Effector memory CD4-positive, alpha-beta T cell (primary cell): ENCODE measurements around the gene CEACAM19.
"Not testable (repeated sequence)": the region's sequence is repeated elsewhere in the genome, so short reads cannot be mapped to it uniquely, and the experiment has no call there.

Experiments
- DNase-seq, 3 donors: peaks; one replicate each; pipeline ENCODE4 v3.0.0-alpha.2; 2020
- H3K27ac ChIP-seq: 2 replicates; pipeline ENCODE4 v1.7.0; 2013; ENCODE audit warnings: mild to moderate bottlenecking, low read length, moderate library complexity; ENCODE audit not compliant: insufficient read depth, poor library complexity, severe bottlenecking
- H3K27me3 ChIP-seq: replicated peaks from 2 replicates; pipeline ENCODE4 v1.7.0; 2013; ENCODE audit warnings: mild to moderate bottlenecking, low read length; ENCODE audit not compliant: insufficient read depth, control insufficient read depth, poor library complexity, severe bottlenecking
- H3K36me3 ChIP-seq: 2 replicates; pipeline ENCODE4 v1.7.0; 2013; ENCODE audit warnings: mild to moderate bottlenecking, low read length, moderate library complexity; ENCODE audit not compliant: control insufficient read depth, insufficient read depth
- H3K4me1 ChIP-seq: 2 replicates; pipeline ENCODE4 v1.7.0; 2013; ENCODE audit warnings: low read length, mild to moderate bottlenecking; ENCODE audit not compliant: control insufficient read depth, insufficient read depth, poor library complexity, severe bottlenecking
- H3K4me3 ChIP-seq: 2 replicates; pipeline ENCODE4 v1.7.0; 2013; ENCODE audit warnings: low read length, low read depth, mild to moderate bottlenecking; ENCODE audit not compliant: insufficient read depth, poor library complexity, severe bottlenecking
- H3K9me3 ChIP-seq: 2 replicates; pipeline ENCODE4 v1.7.0; 2013; ENCODE audit warnings: mild to moderate bottlenecking, low read length, moderate library complexity; ENCODE audit not compliant: control insufficient read depth

CEACAM19 gene

DNA sequence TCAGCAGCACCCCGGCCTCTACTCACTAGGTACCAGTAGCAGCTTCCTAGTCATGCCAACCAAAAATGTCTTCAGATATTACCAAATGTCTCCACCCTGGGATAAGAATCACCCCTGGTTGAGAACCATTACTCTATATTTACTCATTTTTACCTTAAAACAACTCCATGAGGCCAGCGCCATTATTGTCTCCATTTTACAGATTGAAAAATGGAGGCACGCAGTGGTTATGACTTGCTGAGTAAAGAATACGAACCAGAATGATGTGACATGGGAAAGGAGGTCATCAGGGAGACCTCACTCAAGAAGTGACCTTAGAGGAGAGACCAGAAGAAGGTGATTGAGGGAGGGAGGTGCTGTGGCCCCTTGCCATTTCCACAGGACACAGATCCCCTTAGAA, 2.2 kb downstream of the CEACAM19 start:
- H3K27ac ChIP-seq: no peak overlapping the region
- no peaks in the 10 kb centered on the region for H3K4me1 ChIP-seq
- H3K9me3 ChIP-seq: no peaks in the 10 kb centered on the region
- no peaks in the 10 kb centered on the region for H3K36me3 ChIP-seq
- no peak overlapping the region for H3K4me3 ChIP-seq
- H3K27me3 ChIP-seq: no peaks in the 10 kb centered on the region
- no peak for DNase-seq

DNA sequence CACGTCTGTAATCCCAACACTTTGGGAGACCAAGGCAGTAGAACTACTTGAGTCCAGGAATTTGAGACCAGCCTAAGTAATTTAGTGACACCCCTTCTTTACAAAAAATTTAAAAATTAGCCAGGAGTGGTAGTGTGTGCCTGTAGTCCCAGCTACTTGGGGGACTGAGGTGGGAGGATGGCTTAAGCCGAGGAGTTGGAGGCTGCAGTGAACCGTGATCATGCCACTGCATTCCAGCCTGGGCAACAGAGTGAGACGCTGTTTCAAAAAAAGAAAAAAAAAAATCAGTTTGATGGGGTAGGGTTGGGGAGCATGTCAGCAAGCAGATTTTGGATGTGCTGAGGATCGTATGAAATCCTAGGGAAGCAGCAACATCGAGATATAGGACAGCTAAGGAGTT, 4.2 kb downstream of the CEACAM19 start:
- Histone ChIP-seq H3K27me3 (no peaks in the 10 kb centered on the region), H3K9me3 (no peaks in the 10 kb centered on the region), H3K36me3 (no peaks in the 10 kb centered on the region), H3K4me3 (no peak overlapping the region), H3K4me1 (no peaks in the 10 kb centered on the region), H3K27ac (no peak overlapping the region)
- no peak for DNase-seq

DNA sequence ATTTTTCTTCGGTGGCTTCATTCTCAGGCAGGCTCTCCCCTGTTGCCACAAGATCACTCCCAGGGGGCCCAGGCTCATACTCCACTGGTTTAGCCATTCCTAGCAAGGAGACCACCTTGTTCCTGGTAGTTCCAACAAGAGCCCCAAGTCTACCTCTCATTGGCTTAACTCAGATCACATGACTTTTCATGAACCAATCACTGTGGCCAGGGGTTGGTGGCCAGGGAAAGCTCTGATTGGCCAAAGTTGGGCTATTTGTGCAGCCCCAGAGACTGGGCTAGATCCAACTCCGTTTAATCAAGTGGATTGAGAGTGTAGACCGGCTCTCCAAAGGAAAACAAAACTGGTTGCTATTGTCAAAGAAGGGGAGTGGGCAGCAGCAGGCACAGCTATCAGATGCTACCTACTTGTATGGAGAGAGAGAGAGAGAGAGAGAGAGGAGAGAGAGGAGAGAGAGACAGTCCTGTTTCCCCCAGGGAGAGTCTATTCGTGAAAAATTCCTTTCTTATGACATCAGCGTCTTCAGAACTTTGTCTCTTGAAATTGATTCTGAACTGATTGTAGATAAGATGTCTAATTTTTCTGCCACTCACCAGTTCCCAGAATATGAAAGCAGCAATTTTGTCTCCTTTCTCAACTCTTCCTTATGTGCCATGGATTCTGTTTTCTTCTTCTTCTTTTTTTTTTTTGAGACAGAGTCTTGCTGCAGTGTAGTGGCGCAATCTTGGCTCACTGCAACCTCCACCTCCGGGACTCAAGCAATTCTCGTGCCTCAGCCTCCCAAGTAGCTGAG, 5.9 kb downstream of the CEACAM19 start:
- H3K27me3 ChIP-seq: no peaks in the 10 kb centered on the region
- H3K27ac ChIP-seq: no peak overlapping the region
- H3K4me1 ChIP-seq: no peaks in the 10 kb centered on the region
- H3K4me3 ChIP-seq: no peak overlapping the region
- H3K36me3 ChIP-seq: no peaks in the 10 kb centered on the region
- H3K9me3 ChIP-seq: no peaks in the 10 kb centered on the region
- DNase-seq: no peak

DNA sequence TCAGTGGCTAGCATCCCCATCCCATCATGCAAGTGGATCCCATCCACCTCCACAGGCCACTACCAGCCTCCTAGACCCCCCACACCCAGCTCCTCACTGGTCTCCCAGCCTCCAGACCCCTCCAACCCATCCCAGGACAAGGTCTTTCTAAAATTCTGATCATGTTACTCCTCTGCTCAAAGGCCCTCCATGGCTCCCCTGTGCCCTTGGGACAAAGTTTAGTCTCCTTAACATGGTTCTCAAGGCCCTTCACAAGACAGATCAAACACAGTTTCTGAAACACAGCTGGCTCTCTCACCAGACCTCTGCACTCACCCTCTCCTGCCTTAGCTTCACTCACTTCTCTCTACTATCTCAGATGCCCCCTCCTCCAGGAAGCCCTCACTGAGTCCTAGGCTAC, 9.3 kb downstream of the CEACAM19 start:
- Histone ChIP-seq H3K4me3 (no peak overlapping the region), H3K27ac (no peak overlapping the region), H3K27me3 (no peaks in the 10 kb centered on the region), H3K9me3 (no peaks in the 10 kb centered on the region), H3K4me1 (no peaks in the 10 kb centered on the region), H3K36me3 (no peaks in the 10 kb centered on the region)
- DNase-seq: no peak

DNA sequence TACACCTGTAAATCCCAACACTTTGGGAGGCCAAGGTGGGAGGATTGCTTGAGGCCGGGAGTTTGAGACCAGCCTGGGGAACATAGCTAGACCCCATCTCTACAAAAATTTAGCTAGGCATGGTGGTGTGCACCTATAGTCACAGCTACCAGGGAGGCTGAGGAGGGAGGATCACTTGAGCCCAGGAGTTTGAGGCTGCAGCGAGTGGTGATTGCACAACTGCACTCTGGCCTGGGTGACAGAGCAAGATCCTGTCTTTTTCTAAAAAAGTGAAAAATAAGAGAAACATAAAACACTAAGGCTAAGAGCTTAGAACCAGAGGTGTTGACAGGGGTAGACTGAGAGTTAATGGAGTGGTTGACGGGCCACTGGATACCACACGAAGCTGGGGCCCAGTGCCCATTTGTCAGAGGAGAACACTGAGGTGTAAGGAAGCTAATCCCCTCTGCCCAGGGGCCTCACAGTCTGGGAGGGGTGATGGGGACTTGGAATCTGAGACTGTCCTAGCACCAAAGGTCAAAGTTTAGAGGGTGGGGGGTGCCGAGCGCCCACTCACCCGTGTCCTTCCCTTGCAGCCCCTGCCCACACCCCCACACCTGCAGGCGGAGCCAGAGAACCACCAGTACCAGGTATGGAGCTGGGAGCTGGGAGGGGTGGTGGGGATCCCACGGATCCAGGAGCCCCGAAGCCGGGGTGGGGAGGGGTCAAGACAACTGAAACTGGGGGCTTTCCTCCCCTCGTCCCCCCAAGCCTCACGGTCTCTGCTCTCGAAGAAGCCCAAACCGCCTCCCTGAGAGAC, 10.9 kb downstream of the CEACAM19 start:
- Histone ChIP-seq H3K36me3 (no peaks in the 10 kb centered on the region), H3K4me1 (no peaks in the 10 kb centered on the region), H3K27me3 (no peaks in the 10 kb centered on the region), H3K9me3 (no peaks in the 10 kb centered on the region), H3K27ac (no peak overlapping the region), H3K4me3 (no peak overlapping the region)
- no peak for DNase-seq

DNA sequence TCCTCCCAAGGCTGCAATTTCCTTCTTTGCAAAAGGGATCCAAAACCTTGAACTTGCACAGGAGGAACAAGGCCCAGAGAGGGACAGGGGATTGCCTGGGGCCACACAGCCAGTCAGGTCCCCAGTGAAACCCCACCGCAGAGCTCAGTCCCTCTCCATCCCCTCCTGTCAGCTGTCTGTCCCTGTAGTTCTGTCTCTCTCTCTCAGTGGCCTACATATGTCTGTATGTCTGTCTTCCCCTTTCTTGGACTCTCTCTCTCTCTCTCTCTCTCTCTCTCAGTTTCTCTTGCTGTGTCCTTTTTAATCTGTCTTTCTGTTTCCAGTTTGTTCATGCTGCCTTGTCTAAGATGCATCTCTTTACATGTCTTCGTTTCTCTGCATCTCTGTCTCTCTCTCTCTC, 11.5 kb downstream of the CEACAM19 start:
- Histone ChIP-seq H3K36me3 (no peaks in the 10 kb centered on the region), H3K27ac (no peak overlapping the region), H3K27me3 (no peaks in the 10 kb centered on the region), H3K4me3 (no peak overlapping the region), H3K9me3 (no peaks in the 10 kb centered on the region), H3K4me1 (no peaks in the 10 kb centered on the region)
- DNase-seq: no peak

DNA sequence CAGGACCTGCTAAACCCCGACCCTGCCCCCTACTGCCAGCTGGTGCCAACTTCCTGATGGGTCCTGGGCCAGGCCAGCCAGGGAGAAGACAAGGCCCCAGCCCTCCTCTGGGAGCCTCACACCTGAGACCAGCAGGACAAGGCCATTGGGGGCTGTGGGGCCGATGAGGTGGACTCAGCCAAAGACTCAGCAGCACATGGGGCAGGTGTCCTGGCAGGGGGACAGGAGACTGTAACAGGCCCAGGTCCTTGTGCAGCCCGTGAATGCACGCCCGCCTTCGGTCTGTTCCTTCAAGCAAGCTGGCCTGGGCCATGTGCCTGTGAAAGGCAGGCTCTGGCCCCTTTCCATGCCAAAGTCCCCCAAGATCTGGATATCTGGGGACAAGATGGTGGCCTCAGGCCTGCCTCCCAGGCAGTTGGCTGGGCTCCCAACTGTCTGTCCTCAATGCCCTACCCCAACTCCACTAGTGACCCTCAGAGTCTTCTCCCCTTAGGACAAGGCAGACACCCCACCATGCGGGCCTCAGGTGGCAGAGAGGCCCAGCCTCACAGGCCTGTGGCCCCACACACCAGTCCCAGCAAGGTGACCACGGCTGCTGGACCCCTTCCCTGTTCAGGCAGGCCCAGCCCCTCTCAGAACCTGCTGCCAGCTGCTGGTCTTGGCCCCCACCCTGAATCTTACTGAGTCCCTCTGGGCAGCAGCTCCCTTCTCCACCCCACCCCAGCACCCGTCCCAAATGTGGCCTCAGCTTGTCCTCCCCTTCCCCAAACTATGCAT, 12.3 kb downstream of the CEACAM19 start:
- Histone ChIP-seq H3K4me1 (no peaks in the 10 kb centered on the region), H3K27me3 (no peaks in the 10 kb centered on the region), H3K36me3 (no peaks in the 10 kb centered on the region), H3K9me3 (no peaks in the 10 kb centered on the region), H3K27ac (no peak overlapping the region), H3K4me3 (no peak overlapping the region)
- DNase-seq: no peak

DNA sequence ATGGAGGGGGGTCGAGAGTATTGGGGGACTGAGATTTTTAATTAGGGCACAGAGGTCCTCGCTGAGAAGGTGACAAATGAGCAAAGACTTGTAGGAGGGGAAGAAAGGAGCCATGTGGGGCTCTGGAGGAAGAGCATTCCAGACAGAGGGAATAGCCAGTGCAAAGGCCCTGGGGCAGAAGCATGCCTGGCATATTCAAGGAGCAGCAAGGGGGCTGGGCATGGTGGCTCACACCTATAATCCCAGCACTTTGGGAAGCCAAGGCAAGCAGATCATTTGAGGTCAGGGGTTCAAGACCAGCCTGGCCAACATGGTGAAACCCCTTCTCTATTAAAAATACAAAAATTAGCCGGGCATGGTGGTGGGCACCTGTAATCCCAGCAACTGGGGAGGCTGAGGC, 13.1 kb downstream of the CEACAM19 start:
- DNase-seq, H3K9me3 ChIP-seq, H3K27me3 ChIP-seq, H3K4me3 ChIP-seq, H3K4me1 ChIP-seq, H3K36me3 ChIP-seq, H3K27ac ChIP-seq: not testable (repeated sequence)

DNA sequence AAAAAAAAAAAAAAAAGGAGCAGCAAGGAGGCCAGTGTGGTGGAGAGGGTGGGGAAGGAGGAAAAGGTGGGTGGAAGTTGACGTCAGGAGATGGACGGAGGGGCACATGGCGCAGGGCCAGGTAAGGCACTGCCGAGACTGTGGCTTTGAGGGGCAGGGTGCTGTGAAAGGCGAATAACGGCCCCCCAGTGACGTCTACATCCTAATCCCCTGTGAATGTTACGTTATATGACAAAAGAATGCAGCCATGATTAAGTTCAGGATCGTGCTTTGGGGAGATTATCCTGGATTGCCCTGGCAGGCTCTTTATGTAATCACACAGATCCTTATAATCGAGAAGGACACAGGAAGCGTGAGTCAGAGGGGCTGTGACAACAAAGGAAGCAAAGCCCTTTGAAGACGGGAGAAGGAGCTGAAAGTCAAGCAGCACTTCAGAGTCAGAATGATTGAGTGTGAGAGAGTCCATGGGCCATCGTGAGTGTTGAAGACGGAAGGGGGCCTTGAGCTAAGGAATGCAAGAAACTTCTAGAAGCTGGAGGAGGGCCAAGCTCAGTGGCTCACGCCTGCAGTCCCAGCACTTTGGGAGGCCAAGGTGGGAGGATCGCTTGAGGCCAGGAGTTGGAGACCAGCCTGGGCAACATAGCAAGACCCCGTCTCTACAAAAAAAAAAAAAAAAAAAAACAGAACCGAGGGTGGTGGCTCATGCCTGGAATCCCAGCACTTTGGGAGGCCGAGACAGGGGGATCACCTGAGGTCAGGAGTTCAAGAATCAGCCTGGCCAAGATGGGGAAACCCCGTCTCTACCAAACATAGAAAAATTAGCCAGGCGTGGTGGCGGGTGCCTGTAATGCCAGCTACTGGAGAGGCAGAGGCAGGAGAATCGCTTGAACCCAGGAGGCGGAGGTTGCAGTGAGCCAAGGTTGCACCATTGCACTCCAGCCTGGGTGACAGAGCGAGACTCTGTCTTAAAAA, 13.9 kb downstream of the CEACAM19 start:
- no peaks in the 10 kb centered on the region for H3K36me3 ChIP-seq
- no peaks in the 10 kb centered on the region for H3K4me1 ChIP-seq
- H3K27ac ChIP-seq: no peak overlapping the region
- no peak for DNase-seq
- no peaks in the 10 kb centered on the region for H3K9me3 ChIP-seq
- no peaks in the 10 kb centered on the region for H3K27me3 ChIP-seq
- no peak overlapping the region for H3K4me3 ChIP-seq
